ENCODE data around the gene SIL1.

GRCh38 chr5:139236479-139236878, 38.3 kb upstream of the SIL1 start:
- no peak for TF ChIP-seq CTCF (IDR thresholded peaks at IDR 0.05)
- TF ChIP-seq EP300 (IDR thresholded peaks at IDR 0.05): no peak
- TF ChIP-seq POLR2A (IDR thresholded peaks at IDR 0.05): no peak
